Glomerular visceral epithelial cell (primary cell): ENCODE results near the gene SUPT4H1.

Experiments used
- DNase-seq: peaks from one replicate; pipeline ENCODE4 v3.0.0-alpha.2; 2016; ENCODE audit errors: extremely low spot score

The SUPT4H1 gene

GRCh38 chr17:58319173-58320162 is 32.5 kb downstream of the SUPT4H1 start:
- no peak for DNase-seq

- no peak for DNase-seq
These were observed 33.3 kb downstream of the SUPT4H1 start for GRCh38 chr17:58318627-58319172.

GRCh38 chr17:58318065-58318481 is 33.9 kb downstream of the SUPT4H1 start:
- no peak for DNase-seq

GRCh38 chr17:58317421-58318064 is 34.5 kb downstream of the SUPT4H1 start:
- peak; percentile 92 for DNase-seq

GRCh38 chr17:58316260-58316960 is 35.6 kb downstream of the SUPT4H1 start:
- no peak for DNase-seq

GRCh38 chr17:58315750-58316149 is 36.3 kb downstream of the SUPT4H1 start:
- DNase-seq = no peak

- DNase-seq = no peak
These were observed 36.7 kb downstream of the SUPT4H1 start for GRCh38 chr17:58315281-58315711.

- DNase-seq = no peak
These were observed 37.3 kb downstream of the SUPT4H1 start for GRCh38 chr17:58314706-58315015.

- DNase-seq = no peak
These were observed 37.9 kb downstream of the SUPT4H1 start for GRCh38 chr17:58313815-58314705.

GRCh38 chr17:58312829-58313228 is 39.2 kb downstream of the SUPT4H1 start:
- DNase-seq = no peak

GRCh38 chr17:58312021-58312630 is 39.9 kb downstream of the SUPT4H1 start:
- DNase-seq = no peak

- no peak for DNase-seq
These were observed 40.5 kb downstream of the SUPT4H1 start for GRCh38 chr17:58311429-58311894.

- DNase-seq = no peak
These were observed 41.2 kb downstream of the SUPT4H1 start for GRCh38 chr17:58310511-58311428.

- no peak for DNase-seq
These were observed 42.1 kb downstream of the SUPT4H1 start for GRCh38 chr17:58309918-58310259.

GRCh38 chr17:58308985-58309917 is 42.8 kb downstream of the SUPT4H1 start:
- no peak for DNase-seq

GRCh38 chr17:58308173-58308984 is 43.6 kb downstream of the SUPT4H1 start:
- DNase-seq = no peak

- no peak for DNase-seq
These were observed 44.4 kb downstream of the SUPT4H1 start for GRCh38 chr17:58307468-58308172.
